Spleen (tissue), 11 donors: ENCODE data around the gene LGMN. TPM values are rescaled to one million over a fixed set of nuclear protein-coding genes. Genes with fewer than 3 reads are reported as not detected.
"Not testable (repeated sequence)": the region's sequence is repeated elsewhere in the genome, so short reads cannot be mapped to it uniquely, and the experiment has no call there.

Experiments
- DNase-seq: peaks from one replicate; pipeline ENCODE4 v3.0.0-alpha.2; 2020
- H3K27ac ChIP-seq, 8 donors: fragments of 200-600 bp; sonication (generic) in 7 of 8; 1 replicate in 4 of 8; 2 replicates in 4 of 8; pipeline versions ENCODE4 v1.5.0 to v1.8.0; 2016 to 2021; ENCODE audit warnings: inconsistent platforms in 4 of 8, mild to moderate bottlenecking in 4 of 8, moderate library complexity in 1 of 8
- H3K27me3 ChIP-seq, 7 donors: fragments of 200-600 bp; sonication (generic) in 6 of 7; replicated peaks in 1 of 7; 1 replicate in 4 of 7; 2 replicates in 3 of 7; pipeline versions ENCODE4 v1.5.0 to v1.8.0; 2016 to 2021; ENCODE audit warnings: inconsistent platforms in 3 of 7, mild to moderate bottlenecking in 1 of 7
- H3K36me3 ChIP-seq, 6 donors: fragments of 200-600 bp; sonication (generic) in 5 of 6; 1 replicate in 4 of 6; 2 replicates in 2 of 6; pipeline versions ENCODE4 v1.5.0 to v1.8.0; 2016 to 2021; ENCODE audit warnings: inconsistent platforms in 2 of 6
- H3K4me1 ChIP-seq, 6 donors: fragments of 200-600 bp; sonication (generic) in 5 of 6; 1 replicate in 3 of 6; 2 replicates in 3 of 6; pipeline versions ENCODE4 v1.5.0 to v1.8.0; 2016 to 2021; ENCODE audit warnings: inconsistent platforms in 3 of 6
- H3K4me3 ChIP-seq, 8 donors: fragments of 200-600 bp; sonication (generic) in 7 of 8; 1 replicate in 4 of 8; 2 replicates in 4 of 8; pipeline versions ENCODE4 v1.5.0 to v1.8.0; 2016 to 2021; ENCODE audit warnings: inconsistent platforms in 4 of 8, mild to moderate bottlenecking in 4 of 8, moderate library complexity in 2 of 8
- H3K9me3 ChIP-seq, 8 donors: fragments of 200-600 bp; sonication (generic) in 7 of 8; 1 replicate in 4 of 8; 2 replicates in 4 of 8; pipeline versions ENCODE4 v1.5.0 to v1.8.0; 2016 to 2021; ENCODE audit warnings: inconsistent platforms in 4 of 8
- POLR2A ChIP-seq, 3 donors: fragments of 450-650 bp; IDR thresholded peaks; one replicate each; pipeline ENCODE4 v1.5.1; 2017; ENCODE audit warnings: antibody characterized with exemption in 3 of 3, mild to moderate bottlenecking in 1 of 3
- POLR2AphosphoS5 ChIP-seq, 3 donors: sonication (generic); formaldehyde crosslinking; IDR thresholded peaks; one replicate each; pipeline ENCODE4 v1.5.1; 2017; ENCODE audit warnings: antibody characterized with exemption in 3 of 3
- WGBS, 5 donors: extraction: QIAGEN DNeasy Blood & Tissue Kit in 3 of 5; methylation state at CpG; one replicate each; pipeline versions ENCODE4 v1.1.5 to v1.1.7; 2013 to 2018; 5-methylcytosine and 5-hydroxymethylcytosine counted together
- intact Hi-C: fragments of 100-400 bp; cut with DNase I; formaldehyde crosslinking; loops from one replicate; pipeline ENCODE4 v1.15.0; 2023; ENCODE audit warnings: low total_unique reads
- polyA plus RNA-seq, 3 donors: library from polyadenylated mRNA; stranded (reverse); fragments of 200-250 nt; gene quantifications; one replicate each; pipeline ENCODE4 v1.2.1, GENCODE V29; 2013
- total RNA-seq, 7 donors: library from RNA; depleted of rRNA in 3 of 7; stranded (reverse); fragments of >200 nt in 3 of 7; fragmentation: NEBNext Ultra II Directional in 4 of 7; extraction: Animal tissue kit (Norgen Biotek cat#: 25700) in 4 of 7; gene quantifications; one replicate each; pipeline versions ENCODE4 v1.1.0 to v1.2.1, GENCODE V29; 2016 to 2021
- TF ChIP-seq, protein P1 (sequence below), 11 experiments: fragments of 200-600 bp in 7 of 11; fragments of 450-650 bp in 4 of 11; sonication (generic) in 4 of 11; IDR thresholded peaks in 8 of 11; conservative IDR thresholded peaks in 3 of 11; 1 replicate in 7 of 11; 2 replicates in 4 of 11; pipeline versions ENCODE4 v1.4.0 to v1.8.0; 2016 to 2021; ENCODE audit warnings: antibody characterized with exemption in 11 of 11, inconsistent platforms in 4 of 11, mild to moderate bottlenecking in 1 of 11
- donor health status: healthy with polysubstance abuse.
- donor health status: DM: no; HTN: no; CAD: no; lungs with moderate emphysema.
- donor health status: DM: no; HTN: no; CAD: no.
- donor health status: Bipolar disorder and iron deficiency.
- donor health status: healthy.
- donor health status: DM: no; HTN: no; CAD: no.
- donor health status: DM: yes; HTN: yes; CAD: no.

Gene LGMN
- total and polyA plus RNA-seq, 10 donors, result 56.6 to 270 (median 196) TPM

DNA sequence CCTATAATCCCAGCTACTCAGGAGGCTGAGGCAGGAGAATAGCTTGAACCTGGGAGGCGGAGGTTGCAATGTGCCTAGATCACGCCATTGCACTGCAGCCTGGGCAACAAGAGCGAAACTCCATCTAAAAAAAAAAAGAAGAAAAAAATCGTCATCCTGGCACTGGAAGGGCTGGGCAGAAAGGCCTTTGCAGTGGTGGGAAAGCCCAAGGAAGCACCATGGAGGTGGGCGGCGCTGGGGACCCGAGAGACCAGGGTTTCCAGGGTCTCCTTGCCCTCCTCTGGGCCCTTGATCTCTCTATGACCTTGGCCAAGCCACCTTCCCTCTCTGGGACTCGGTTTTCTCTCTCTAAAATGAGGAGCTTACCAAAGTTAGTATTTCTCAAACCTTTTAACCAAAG lies 65.4 kb downstream of the LGMN start:
- Histone ChIP-seq H3K36me3 (peaks cover 0 to 100% (median 73%) of the 10 kb centered on the region in 6 donors), H3K9me3 (peaks cover 0 to 6% (median 0%) of the 10 kb centered on the region in 8 donors), H3K27ac (no peak overlapping the region), H3K27me3 (no peaks in the 10 kb centered on the region), H3K4me1 (peaks cover 9 to 41% (median 20%) of the 10 kb centered on the region in 6 donors), H3K4me3 (no peak overlapping the region)
- 86 to 95% (median 91%) methylated on average over 8 of the region's 8 CpGs for WGBS, 5 donors
- TF ChIP-seq POLR2A (IDR thresholded peaks at IDR 0.05) (no peak), POLR2AphosphoS5 (IDR thresholded peaks at IDR 0.05) (no peak)
- TF ChIP-seq, protein P1, sequence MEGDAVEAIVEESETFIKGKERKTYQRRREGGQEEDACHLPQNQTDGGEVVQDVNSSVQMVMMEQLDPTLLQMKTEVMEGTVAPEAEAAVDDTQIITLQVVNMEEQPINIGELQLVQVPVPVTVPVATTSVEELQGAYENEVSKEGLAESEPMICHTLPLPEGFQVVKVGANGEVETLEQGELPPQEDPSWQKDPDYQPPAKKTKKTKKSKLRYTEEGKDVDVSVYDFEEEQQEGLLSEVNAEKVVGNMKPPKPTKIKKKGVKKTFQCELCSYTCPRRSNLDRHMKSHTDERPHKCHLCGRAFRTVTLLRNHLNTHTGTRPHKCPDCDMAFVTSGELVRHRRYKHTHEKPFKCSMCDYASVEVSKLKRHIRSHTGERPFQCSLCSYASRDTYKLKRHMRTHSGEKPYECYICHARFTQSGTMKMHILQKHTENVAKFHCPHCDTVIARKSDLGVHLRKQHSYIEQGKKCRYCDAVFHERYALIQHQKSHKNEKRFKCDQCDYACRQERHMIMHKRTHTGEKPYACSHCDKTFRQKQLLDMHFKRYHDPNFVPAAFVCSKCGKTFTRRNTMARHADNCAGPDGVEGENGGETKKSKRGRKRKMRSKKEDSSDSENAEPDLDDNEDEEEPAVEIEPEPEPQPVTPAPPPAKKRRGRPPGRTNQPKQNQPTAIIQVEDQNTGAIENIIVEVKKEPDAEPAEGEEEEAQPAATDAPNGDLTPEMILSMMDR (IDR thresholded peaks at IDR 0.05 in 8 of 11, conservative IDR thresholded peaks at IDR 0.05 in 3 of 11), result no peak
- peak; percentile 54 for DNase-seq
- intact Hi-C loops, result no loop called here

DNA sequence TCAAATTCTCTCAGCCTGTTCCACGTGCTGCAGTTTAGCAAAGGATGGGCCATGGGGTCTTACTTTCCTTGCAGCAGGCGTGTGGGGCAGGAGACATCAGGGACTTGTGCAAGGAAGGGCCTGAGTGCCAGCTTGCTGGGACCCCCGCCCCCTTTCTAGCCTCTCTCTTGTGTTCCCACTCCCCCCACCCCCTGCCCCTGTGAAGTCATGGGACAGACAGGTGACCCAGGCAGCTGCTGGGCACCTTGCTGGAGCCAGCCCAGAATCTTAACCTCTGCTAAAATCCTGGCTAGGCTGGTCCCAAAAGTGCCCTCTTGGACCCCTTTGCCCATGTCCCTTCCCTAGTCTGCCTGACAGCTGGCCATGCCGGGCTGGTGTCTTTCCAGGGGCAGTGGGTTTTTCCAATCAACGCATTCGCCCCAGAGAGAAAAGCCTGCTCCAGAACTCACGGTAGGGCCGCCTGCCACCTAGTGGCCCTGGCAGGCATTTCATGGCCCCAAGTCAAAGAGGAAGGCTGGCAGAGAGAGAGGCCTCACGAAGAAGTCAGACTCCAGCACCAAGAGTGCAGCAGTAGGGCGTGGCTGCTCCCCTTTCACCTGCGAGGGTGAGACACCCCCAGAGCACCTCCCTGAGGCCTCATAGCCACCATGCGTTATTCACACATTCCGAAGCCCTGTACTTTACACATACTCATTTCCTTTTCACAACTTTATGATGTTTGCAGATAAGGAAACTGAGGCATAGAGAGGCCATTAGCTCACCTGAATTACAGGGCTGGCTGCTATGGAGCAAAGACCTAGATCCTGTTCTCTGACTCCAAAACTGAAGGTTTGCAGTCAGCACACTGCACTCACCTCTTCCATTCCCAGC lies 67.4 kb downstream of the LGMN start:
- Histone ChIP-seq H3K36me3 (peaks cover 0 to 100% (median 71%) of the 10 kb centered on the region in 6 donors), H3K4me1 (peaks cover 17 to 50% (median 27%) of the 10 kb centered on the region in 6 donors), H3K27me3 (no peaks in the 10 kb centered on the region), H3K9me3 (peaks cover 0 to 6% (median 0%) of the 10 kb centered on the region in 8 donors), H3K27ac (peak overlapping the region in 4 of 8 donors; percentile 20 to 65 (median 61)), H3K4me3 (no peak overlapping the region)
- peak; percentile 93 for DNase-seq
- TF ChIP-seq POLR2A (IDR thresholded peaks at IDR 0.05), result no peak
- TF ChIP-seq, protein P1 (IDR thresholded peaks at IDR 0.05 in 8 of 11, conservative IDR thresholded peaks at IDR 0.05 in 3 of 11), result peak; percentile 82 to 97 (median 96)
- peak; percentile 55 to 73 (median 67) for TF ChIP-seq POLR2AphosphoS5 (IDR thresholded peaks at IDR 0.05)
- 31 to 61% (median 33%) methylated on average over 7 to 13 of the region's 13 CpGs for WGBS, 5 donors
- intact Hi-C loops, result no loop called here

DNA sequence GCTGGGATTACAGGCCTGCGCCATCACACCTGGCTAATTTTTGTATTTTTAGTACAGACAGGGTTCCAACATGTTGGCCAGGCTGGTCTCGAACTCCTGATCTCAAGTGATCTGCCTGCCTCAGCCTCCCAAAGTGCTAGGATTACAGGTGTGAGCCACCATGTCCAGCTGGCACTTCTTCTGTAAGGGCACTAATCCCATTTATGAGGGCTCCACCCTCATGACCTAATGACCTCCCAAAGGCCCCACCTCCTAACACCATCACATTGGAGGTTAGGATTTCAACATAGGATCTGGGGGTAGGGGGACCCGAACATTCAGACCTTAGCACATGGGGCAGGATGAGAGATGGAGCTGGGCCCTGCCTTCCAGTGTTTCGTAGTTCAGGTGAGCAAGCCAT lies 68.1 kb downstream of the LGMN start:
- H3K27me3 ChIP-seq, H3K4me3 ChIP-seq, DNase-seq, H3K9me3 ChIP-seq, intact Hi-C loops: not testable (repeated sequence)
- Histone ChIP-seq H3K36me3 (peaks cover 0 to 98% (median 64%) of the 10 kb centered on the region in 6 donors), H3K27ac (peak overlapping the region in 3 of 8 donors; percentile 60 to 65 (median 62)), H3K4me1 (peaks cover 21 to 56% (median 34%) of the 10 kb centered on the region in 6 donors)
- 75 to 83% (median 79%) methylated on average over 4 of the region's 4 CpGs for WGBS, 5 donors

- intact Hi-C loops, result no loop called here
- H3K27me3 ChIP-seq, result no peaks in the 10 kb centered on the region
- TF ChIP-seq, protein P1 (IDR thresholded peaks at IDR 0.05 in 8 of 11, conservative IDR thresholded peaks at IDR 0.05 in 3 of 11), result no peak
- peak in 2 of 3 donors; percentile 51 to 71 for TF ChIP-seq POLR2AphosphoS5 (IDR thresholded peaks at IDR 0.05)
- peaks cover 0 to 98% (median 58%) of the 10 kb centered on the region in 6 donors for H3K36me3 ChIP-seq
- DNase-seq, result peak; percentile 75
- peaks cover 21 to 67% (median 44%) of the 10 kb centered on the region in 6 donors for H3K4me1 ChIP-seq
- H3K27ac ChIP-seq, result peak overlapping the region in 3 of 8 donors; percentile 13 to 82 (median 62)
- 77 to 93% (median 85%) methylated on average over 1 to 4 of the region's 4 CpGs for WGBS, 5 donors
- peaks cover 0 to 6% (median 0%) of the 10 kb centered on the region in 8 donors for H3K9me3 ChIP-seq
- H3K4me3 ChIP-seq, result no peak overlapping the region
These were observed 69.2 kb downstream of the LGMN start for GRCh38 chr14:92679246-92679645.
